HFFc6 (cell line): ENCODE data around the gene KRT77. TPM values are rescaled to one million over a fixed set of nuclear protein-coding genes. Genes with fewer than 3 reads are reported as not detected.

Experiments
- DNase-seq: peaks from one replicate; pipeline ENCODE4 v3.0.0-alpha.2; 2018
- H3K27ac Mint-ChIP-seq: 2 replicates; pipeline ENCODE4 v1.8.0; 2020; ENCODE audit warnings: mild to moderate bottlenecking, mixed read lengths
- H3K27me3 Mint-ChIP-seq: 2 replicates; pipeline ENCODE4 v1.8.0; 2021; ENCODE audit warnings: mild to moderate bottlenecking, moderate library complexity, mixed read lengths; ENCODE audit not compliant: insufficient read depth
- H3K36me3 Mint-ChIP-seq: 2 replicates; pipeline ENCODE4 v1.8.0; 2021; ENCODE audit warnings: low read depth, mixed read lengths
- H3K4me1 Mint-ChIP-seq: 2 replicates; pipeline ENCODE4 v1.8.0; 2020; ENCODE audit warnings: low read depth, mixed read lengths
- H3K4me3 Mint-ChIP-seq: 2 replicates; pipeline ENCODE4 v1.8.0; 2020; ENCODE audit warnings: mild to moderate bottlenecking, moderate library complexity, mixed read lengths
- H3K9me3 Mint-ChIP-seq: 2 replicates; pipeline ENCODE4 v1.8.0; 2020; ENCODE audit warnings: mild to moderate bottlenecking, mixed read lengths
- CTCF ChIP-seq: fragments of 200-600 bp; sonication (generic); IDR thresholded peaks from 2 replicates; pipeline ENCODE4 v1.5.0; 2021; ENCODE audit warnings: antibody characterized with exemption, mild to moderate bottlenecking
- total RNA-seq, 6 experiments: library from RNA; stranded (reverse); fragmentation: NEBNext Ultra II Directional; extraction: Animal tissue kit (Norgen Biotek cat#: 25700); gene quantifications; 2 replicates in 1 of 6; 3 replicates in 5 of 6; pipeline ENCODE4 v1.2.3, GENCODE V29; 2021

Gene KRT77
- total RNA-seq, 6 experiments from 2014 or later = not detected

- no peak for TF ChIP-seq CTCF
- H3K4me3 Mint-ChIP-seq = no peak overlapping the region
- no peak overlapping the region for H3K27ac Mint-ChIP-seq
- peaks cover 55% of the 10 kb centered on the region for H3K27me3 Mint-ChIP-seq
- H3K36me3 Mint-ChIP-seq = no peaks in the 10 kb centered on the region
- H3K4me1 Mint-ChIP-seq = no peaks in the 10 kb centered on the region
- no peaks in the 10 kb centered on the region for H3K9me3 Mint-ChIP-seq
- DNase-seq = no peak
Measured at GRCh38 chr12:52646613-52647012, 56.7 kb downstream of the KRT77 start.

GRCh38 chr12:52645982-52646381 lies 57.3 kb downstream of the KRT77 start:
- H3K9me3 Mint-ChIP-seq = no peaks in the 10 kb centered on the region
- no peaks in the 10 kb centered on the region for H3K36me3 Mint-ChIP-seq
- no peak for DNase-seq
- no peak overlapping the region for H3K4me3 Mint-ChIP-seq
- H3K27ac Mint-ChIP-seq = no peak overlapping the region
- peaks cover 57% of the 10 kb centered on the region for H3K27me3 Mint-ChIP-seq
- no peak for TF ChIP-seq CTCF
- no peaks in the 10 kb centered on the region for H3K4me1 Mint-ChIP-seq

- Mint-ChIP-seq H3K4me3 (no peak overlapping the region), H3K36me3 (no peaks in the 10 kb centered on the region), H3K4me1 (no peaks in the 10 kb centered on the region), H3K9me3 (no peaks in the 10 kb centered on the region), H3K27me3 (peaks cover 54% of the 10 kb centered on the region), H3K27ac (no peak overlapping the region)
- no peak for DNase-seq
- no peak for TF ChIP-seq CTCF
Measured at GRCh38 chr12:52645120-52645761, 58.1 kb downstream of the KRT77 start.

- Mint-ChIP-seq H3K9me3 (no peaks in the 10 kb centered on the region), H3K36me3 (no peaks in the 10 kb centered on the region), H3K27me3 (peaks cover 42% of the 10 kb centered on the region), H3K4me3 (no peak overlapping the region), H3K27ac (no peak overlapping the region), H3K4me1 (no peaks in the 10 kb centered on the region)
- no peak for DNase-seq
- TF ChIP-seq CTCF = no peak
Measured at GRCh38 chr12:52644078-52644415, 59.3 kb downstream of the KRT77 start.

- Mint-ChIP-seq H3K27me3 (peaks cover 41% of the 10 kb centered on the region), H3K27ac (no peak overlapping the region), H3K9me3 (no peaks in the 10 kb centered on the region), H3K36me3 (no peaks in the 10 kb centered on the region), H3K4me1 (no peaks in the 10 kb centered on the region), H3K4me3 (no peak overlapping the region)
- no peak for TF ChIP-seq CTCF
- DNase-seq = no peak
Measured at GRCh38 chr12:52643233-52644077, 59.9 kb downstream of the KRT77 start.
